GM19467 (cell line): ENCODE results near the gene RDH12.

Experiments
- ATAC-seq: cut with Tn5 transposase; IDR thresholded peaks from one replicate; pipeline ENCODE4 v1.9.1; 2021; ENCODE audit warnings: mild to moderate bottlenecking, moderate library complexity; ENCODE audit not compliant: unreplicated experiment

RDH12 gene

DNA sequence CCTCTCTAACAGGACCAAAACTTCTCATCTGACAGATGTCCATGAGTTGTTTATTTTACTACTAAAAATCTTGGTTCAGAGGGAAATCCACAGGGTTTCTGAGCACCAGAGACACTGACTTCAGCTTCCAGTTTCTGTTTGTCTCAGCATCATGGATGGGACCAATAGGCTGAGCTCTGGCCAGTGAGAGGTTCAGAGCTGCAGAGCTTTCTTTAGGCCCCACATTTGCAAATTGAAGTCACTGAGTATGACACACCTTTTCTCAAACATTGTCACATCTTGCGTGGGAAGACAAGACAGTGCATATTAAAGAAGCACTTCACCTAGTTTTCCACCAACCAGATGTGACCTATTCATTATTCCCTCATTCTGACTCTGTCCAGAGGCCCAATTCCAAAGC, 45.2 kb downstream of the RDH12 start:
- no peak for ATAC-seq

- no peak for ATAC-seq
Measured at GRCh38 chr14:67748312-67748711, 46.6 kb downstream of the RDH12 start.

- no peak for ATAC-seq
Measured at GRCh38 chr14:67749341-67750084, 47.8 kb downstream of the RDH12 start.

GRCh38 chr14:67756496-67756895, 54.8 kb downstream of the RDH12 start:
- no peak for ATAC-seq

DNA sequence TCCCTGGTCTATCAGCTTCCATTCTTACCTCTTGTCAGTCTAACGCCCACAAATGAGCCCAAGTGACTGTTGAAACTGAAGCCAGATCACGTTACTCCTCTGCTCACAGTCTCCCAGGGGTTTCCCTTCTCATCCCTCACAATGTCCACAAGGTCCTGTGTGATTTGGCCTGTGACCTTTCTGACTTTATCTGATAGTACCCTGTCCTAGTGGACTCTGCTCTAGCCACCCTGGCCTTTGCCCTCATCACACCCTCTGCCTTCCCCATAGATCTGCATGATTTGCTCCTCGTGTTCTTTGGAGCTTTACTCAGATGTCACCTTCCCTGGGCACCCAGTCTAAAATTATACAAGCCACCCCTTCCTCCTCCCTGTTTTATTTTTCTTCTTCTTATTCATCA, 55.5 kb downstream of the RDH12 start:
- no peak for ATAC-seq

DNA sequence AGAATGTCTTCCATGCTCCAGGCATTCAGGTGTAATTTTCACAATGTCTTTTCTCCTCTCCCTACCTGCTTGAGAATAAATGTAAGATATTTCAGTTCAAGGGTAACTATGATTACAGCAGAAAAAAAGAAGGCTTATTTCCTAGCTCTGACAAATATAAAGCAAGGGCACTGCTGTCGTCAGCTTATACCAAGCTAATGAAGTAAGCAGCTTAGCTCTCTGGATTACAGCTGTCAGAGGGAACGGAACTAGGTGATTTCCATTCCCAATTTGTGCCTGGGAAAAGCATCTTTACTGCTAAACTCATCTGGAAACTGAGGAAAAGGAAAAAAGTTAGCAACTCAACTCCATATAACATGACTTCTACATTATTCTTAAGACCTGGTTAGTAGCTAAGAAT, 58.2 kb downstream of the RDH12 start:
- no peak for ATAC-seq

DNA sequence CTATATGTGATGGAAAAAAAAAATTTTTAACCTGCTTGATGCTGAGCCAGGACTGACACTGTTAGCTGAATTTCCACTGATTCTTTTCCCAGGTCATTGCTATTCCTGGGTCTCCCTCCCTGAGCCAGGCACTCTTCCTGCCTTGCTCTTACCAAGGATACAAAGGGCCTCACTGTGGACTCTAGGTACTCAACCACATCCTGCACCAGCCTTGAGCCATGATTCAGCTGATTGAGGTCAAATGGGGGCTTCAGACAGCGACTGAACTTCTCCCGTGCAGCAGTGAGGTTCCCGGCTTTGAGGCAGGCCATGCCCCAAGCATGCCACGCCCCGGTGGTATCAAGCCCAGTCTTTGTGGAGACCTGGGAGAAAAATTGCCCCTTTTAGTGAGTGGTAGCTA, 60.4 kb downstream of the RDH12 start:
- ATAC-seq = no peak

- no peak for ATAC-seq
Measured at GRCh38 chr14:67763158-67763822, 61.6 kb downstream of the RDH12 start.

GRCh38 chr14:67764496-67764895, 62.8 kb downstream of the RDH12 start:
- ATAC-seq = no peak

DNA sequence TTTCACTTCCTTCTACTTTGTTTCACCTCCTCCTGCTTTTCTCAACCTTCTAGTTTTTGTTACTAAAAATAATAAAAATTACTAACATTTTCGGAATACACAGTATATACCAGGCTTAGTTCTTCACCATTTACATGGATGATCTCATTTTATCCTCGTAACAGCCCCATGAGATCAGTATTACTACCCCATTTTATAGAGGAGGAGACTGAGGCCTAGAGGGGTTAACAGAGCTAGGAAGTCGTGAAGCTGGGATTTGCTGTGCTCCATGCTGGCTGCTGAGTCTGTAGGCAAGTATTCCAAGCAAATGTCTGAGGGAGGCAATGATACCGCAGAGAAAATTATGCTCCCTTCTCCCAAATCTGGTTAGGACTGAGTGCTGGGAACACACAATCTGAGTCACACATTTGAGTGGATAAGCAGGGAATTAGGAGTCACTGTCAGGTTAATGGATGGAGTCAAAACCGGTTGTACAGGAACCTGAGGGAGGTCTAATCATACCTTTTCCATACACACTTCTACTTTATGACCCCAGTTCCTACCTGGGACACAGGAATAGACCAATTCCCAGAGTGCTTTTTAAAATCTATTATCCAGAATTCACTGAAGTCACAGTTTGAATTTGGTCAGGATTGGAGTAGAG, 63.6 kb downstream of the RDH12 start:
- ATAC-seq = no peak

DNA sequence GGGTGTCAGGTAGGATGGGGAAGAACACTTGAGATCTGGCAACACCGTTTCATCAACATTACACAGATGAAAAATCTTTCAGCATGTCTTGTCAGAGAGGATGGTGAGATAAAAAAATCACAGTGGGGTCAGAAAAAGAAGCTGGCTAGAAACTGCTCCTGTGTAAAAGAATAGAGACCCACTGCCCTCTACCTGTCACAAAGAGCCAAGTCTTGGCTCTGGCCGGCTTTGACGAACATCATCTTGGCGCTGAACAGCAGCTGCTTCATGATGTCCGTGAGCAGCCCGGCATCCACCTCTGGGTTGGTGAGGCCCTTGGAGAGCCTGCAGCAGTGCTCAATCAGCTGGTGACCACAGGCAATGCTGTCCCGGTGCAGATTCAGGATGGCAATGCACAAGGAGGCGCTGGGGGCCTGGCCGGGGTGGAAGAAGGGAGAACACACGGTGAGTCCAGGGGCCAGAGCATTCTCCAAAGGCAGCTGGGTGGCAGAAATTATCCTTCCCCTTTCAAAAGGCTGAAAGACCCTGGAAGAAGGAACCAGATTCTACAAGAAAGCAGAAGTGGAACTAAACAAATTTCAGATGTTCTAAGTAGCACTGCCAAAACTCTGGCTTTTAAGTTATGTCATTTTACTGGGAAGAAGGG, 64.5 kb downstream of the RDH12 start:
- ATAC-seq = no peak

DNA sequence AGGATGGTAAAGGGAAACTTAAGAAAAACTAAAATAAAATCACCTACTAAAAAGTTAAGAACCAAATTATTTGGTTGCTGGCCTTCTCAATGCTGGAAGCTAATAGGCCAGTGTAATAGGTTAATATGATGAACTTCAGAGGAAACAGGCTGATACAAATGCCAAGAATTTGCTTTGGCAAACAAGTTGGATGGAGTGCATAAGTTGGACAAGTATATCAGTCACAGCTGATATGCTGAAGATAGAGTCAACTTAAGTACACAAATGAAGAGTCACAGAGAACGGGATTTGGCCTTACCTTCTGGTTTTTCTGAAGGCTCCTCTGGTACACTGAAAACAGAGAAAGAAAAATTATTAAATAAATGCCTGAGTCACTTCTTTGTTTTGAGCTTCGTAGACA, 66.5 kb downstream of the RDH12 start:
- ATAC-seq = no peak

- ATAC-seq = no peak
Measured at GRCh38 chr14:67773844-67774377, 72.2 kb downstream of the RDH12 start.

- ATAC-seq = no peak
Measured at GRCh38 chr14:67776653-67777322, 75.1 kb downstream of the RDH12 start.

DNA sequence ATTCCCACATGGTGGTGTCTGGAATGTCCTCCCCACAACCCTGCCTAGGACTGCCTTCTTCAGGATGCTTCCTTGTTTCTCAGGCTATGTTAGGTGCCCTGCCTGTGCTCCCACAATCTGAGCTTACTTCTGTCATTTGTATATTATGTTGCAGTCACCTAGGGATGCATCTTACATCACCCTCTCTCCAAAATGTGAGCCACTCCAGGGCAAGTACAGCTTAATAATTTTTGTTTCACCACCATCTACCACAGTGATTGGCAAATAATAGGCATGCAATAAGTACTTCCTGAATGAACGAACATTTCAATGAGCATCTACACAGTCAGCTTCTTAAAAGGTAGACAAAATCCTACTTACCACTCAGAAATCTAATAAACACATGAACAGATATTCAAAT, 77.1 kb downstream of the RDH12 start:
- ATAC-seq = no peak

DNA sequence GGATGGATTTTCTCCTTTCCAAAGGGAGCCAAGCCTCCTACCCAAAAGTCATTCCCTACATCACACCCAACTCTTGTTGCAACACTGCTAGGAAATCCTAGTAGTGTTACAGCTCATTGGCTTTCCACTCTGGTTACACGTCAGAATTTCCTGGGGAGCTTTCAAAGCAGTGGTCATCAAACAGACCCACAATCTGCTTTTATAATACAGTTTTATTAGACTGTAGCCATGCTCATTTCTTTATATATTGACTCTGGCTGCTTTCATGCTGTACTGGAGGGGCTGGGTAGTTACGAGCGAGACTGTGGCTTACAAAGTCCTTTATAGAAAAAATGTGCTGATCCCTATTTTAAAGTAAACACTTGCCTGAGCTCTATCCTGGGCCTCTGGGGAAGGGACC, 80.4 kb downstream of the RDH12 start:
- no peak for ATAC-seq
